HG02588 (cell line): ENCODE results near the gene IFITM1.
"Not testable (repeated sequence)": the region's sequence is repeated elsewhere in the genome, so short reads cannot be mapped to it uniquely, and the experiment has no call there.

Source experiments
- ATAC-seq: cut with Tn5 transposase; IDR thresholded peaks from one replicate; pipeline ENCODE4 v1.9.1; 2021; ENCODE audit warnings: mild to moderate bottlenecking, moderate library complexity; ENCODE audit not compliant: unreplicated experiment

IFITM1 gene

DNA sequence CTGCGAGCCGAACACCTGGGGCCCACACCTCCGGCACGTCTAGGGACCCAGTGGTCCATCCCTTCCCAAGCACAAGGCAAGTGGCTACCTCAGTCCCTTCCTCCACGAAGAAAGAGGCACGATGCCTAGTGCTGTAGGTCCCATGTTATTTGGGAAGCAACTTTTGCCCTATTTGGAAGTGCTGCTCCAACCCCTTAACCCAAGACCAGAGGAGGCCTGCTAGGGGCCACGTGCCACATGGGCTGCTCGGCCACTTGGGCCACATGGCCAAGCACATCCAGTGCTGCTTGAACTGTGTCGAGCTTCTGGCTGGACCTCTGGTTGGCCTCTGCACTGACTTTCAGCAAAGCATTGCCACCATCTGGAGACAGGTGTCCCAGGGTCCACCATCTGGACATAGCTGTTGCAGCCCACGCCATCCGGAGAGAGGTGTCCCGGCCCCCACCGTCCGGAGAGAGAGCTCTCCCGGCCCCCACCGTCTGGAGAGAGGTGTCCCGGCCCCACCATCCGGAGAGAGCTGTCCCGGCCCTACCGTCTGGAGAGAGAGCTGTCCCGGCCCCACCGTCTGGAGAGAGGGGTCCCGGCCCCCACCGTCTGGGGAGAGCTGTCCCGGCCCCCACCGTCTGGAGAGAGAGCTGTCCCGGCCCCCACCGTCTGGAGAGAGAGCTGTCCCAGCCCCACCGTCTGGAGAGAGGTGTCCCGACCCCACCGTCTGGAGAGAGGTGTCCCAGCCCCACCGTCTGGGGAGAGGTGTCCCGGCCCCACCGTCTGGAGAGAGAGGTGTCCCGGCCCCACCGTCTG is 49.0 kb downstream of the IFITM1 start:
- no peak for ATAC-seq

DNA sequence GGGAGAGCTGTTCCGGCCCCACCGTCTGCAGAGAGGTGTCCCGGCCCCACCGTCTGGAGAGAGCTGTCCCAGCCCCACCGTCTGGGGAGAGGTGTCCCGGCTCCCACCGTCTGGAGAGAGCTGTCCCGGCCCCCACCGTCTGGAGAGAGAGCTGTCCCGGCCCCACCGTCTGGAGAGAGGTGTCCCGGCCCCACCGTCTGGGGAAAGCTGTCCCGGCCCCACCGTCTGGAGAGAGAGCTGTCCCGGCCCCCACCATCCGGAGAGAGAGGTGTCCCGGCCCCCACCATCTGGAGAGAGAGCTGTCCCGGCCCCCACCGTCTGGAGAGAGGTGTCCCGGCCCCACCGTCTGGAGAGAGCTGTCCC is 49.6 kb downstream of the IFITM1 start:
- not testable (repeated sequence) for ATAC-seq

DNA sequence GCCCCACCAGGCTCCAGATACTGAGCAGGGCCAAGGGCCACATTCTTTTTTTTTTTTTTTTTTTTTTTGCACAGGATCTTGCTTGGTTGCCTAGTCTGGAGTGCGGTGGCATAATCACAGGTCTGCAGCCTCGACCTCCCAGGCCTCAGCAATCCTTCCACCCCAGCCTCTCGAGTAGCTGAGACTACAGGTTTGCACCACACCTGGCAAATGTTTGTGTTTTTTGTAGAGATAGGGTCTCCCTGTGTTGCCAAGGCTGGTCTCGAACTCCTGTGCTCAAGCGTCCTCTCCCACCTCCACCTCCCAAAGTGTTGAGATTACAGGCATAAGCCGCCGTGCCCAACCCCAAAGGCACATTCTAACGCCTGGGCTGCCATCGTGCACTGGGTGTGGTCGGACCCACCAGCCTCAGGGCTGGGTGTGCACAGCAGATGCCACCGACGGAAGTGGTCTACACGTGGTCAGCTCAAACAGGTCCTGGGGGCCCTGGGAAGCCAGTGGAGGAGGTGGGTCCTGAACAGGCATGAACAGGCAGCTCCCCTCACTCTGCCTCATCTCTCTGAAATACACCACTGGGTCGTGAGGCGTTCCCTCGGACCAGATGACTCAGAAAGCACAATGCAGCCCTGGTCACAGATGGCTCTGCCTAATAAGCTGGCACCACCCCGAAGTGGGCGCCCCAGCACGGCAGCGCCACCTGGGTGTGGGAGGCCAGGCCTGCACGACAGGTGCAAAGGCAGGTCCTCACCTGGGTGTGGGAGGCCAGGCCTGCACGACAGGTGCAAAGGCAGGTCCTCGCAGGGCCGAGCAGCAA is 50.3 kb downstream of the IFITM1 start:
- no peak for ATAC-seq
